GM23248 (cell line): ENCODE results near the gene PUM1.

Experiments used
- EZH2 ChIP-seq: fragments of 200-600 bp; sonication (generic); IDR thresholded peaks from 2 replicates; pipeline ENCODE4 v1.6.1; 2018; ENCODE audit warnings: antibody characterized with exemption, mild to moderate bottlenecking; ENCODE audit not compliant: insufficient read depth, poor library complexity, severe bottlenecking
- EZH2phosphoT487 ChIP-seq: fragments of 200-600 bp; sonication (generic); IDR thresholded peaks from 2 replicates; pipeline ENCODE4 v1.6.1; 2018; ENCODE audit warnings: antibody characterized with exemption, moderate library complexity, mild to moderate bottlenecking, low read depth; ENCODE audit not compliant: insufficient read depth

DNA sequence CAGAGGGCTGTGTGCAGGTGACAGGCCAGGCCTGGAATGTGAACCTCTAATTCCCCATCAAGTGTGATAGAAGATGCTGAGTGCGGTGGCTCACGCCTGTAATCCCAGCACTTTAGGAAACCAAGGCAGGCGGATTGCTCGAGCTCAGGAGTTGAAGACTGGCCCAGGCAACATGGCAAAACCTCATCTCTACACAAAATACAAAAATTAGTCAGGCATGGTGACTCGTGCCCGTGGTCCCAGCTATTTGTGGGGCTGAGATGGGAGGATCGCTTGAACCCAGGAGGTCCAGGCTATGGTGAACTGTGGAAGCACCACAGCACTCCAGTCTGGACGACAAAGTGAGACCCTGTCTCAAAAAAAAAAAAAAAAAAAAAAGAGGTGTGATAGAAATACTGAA, 40.1 kb upstream of the PUM1 start:
- TF ChIP-seq EZH2 (no peak), EZH2phosphoT487 (no peak)
